A549 treated with Hydrocortisone at 1 μM for 4 hours (cell line): ENCODE results near the gene OR1N1. TPM values are rescaled to one million over a fixed set of nuclear protein-coding genes. Genes with fewer than 3 reads are reported as not detected.

Source experiments
- total RNA-seq: library from RNA; stranded (reverse); fragments of 200-300 nt; extraction: Qiagen RNA extraction; gene quantifications from 5 replicates; pipeline ENCODE4 v1.2.3, GENCODE V29; 2022

Gene OR1N1, protein sequence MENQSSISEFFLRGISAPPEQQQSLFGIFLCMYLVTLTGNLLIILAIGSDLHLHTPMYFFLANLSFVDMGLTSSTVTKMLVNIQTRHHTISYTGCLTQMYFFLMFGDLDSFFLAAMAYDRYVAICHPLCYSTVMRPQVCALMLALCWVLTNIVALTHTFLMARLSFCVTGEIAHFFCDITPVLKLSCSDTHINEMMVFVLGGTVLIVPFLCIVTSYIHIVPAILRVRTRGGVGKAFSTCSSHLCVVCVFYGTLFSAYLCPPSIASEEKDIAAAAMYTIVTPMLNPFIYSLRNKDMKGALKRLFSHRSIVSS
- not detected in 5 replicates for total RNA-seq

DNA sequence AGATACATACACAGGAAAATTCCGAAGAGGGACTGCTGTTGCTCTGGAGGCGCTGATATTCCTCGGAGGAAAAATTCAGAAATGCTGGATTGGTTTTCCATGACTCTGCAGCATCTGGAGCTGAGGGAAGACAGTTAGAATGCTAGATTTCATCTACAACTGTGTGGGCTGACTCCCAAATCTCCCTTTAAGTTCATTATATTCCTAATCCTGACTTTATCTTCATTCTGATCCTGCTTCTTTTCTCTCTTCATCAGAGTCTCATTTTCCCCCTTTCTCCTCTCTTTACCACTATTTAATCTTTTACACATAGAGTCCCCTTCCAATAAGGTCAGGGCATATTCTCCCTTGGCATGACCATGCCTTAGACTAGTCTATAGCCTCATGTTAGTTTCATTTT is at the start of gene OR1N1:
OR1N1 (minus strand) TSS at position 101 of the 400 bp plus-strand sequence; CDS start at position 101, 0 bp downstream.

DNA sequence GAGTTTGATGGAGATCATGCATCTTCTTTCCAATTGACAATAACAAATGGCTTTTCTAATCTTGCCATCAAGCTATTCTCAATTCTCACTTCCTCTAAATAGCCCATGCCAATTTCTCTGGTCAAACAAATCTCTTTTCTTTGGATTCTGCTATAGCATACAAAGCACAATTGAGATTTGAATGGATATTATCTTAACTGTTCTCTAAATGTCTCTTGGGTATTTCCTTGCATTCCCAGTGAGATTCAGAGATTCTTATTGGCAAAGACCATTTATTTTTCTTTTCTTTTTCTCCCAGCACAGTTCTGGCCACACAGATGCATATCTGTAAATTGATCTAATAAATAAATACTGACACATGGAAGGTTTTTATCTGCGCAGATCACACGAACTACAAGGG is 25.7 kb upstream of the OR1N1 start, which contains the start of gene OR1N2:
OR1N2 (plus strand) TSS at position 301 of the 400 bp plus-strand sequence. CDS start 100 bp downstream, outside the sequence.

DNA sequence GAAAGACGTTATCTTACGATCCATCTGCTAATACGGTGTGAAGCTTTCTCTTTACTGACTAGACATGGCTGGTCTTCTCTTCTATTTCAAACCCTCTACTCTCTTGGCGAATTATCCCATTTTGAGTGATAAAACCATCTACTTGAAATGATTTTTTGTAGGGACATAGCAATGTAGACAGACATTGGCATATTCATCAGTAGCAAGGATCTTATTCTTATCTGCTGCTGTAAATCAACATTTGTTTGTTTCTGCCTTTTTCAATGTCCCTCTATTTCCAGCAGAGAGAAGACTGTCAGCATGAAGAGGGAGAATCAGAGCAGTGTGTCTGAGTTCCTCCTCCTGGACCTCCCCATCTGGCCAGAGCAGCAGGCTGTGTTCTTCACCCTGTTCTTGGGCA is 8.3 kb downstream of the OR1N1 start, which contains the start of gene OR1J4:
OR1J4 (plus strand) TSS at position 301 of the 400 bp plus-strand sequence; CDS start at position 301, 0 bp downstream.

DNA sequence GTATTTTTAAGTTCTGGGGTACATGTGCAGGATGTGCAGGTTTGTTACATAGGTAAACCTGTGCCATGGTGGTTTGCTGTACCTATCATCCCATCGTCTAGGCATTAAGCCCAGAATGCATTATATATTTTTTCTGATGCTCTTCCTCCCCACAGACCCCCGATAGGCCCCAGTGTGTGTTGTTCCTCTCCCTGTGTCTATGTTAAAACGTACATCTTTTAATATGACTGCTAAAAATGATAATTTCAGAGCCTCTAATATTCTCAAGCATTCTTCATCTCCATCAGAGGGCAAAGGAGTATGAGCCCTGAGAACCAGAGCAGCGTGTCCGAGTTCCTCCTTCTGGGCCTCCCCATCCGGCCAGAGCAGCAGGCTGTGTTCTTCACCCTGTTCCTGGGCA is 16.6 kb downstream of the OR1N1 start, which contains the start of gene OR1J2:
OR1J2 (plus strand) TSS at position 301 of the 400 bp plus-strand sequence; CDS start at position 301, 0 bp downstream.

DNA sequence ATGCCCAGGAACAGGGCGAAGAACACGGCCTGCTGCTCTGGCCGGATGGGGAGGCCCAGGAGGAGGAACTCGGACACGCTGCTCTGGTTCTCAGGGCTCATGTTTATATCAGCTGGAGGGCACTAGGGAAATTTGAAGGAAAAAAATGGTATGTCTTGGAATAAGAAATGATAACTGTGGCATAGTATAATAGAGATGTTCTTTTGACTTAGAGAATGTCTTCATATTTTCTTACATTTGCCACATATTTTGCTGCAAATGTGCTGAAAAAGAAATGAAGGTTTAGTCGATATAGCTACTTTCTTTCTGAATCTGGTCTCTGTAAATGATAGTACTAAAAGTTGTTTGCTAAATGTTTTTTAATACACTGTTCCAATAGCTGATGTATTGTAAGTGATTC is 49.3 kb downstream of the OR1N1 start, which contains the start of gene OR1J1:
OR1J1 (minus strand) TSS at position 101 of the 400 bp plus-strand sequence; CDS start at position 101, 0 bp downstream.

Other genes with a start within 250 kb of the OR1N1 start
- 1.5 to 1.8 TPM (median 1.5 TPM) in 5 replicates for gene PTGS1, start 156.3 kb downstream of the OR1N1 start, total RNA-seq
- gene OR1J1, start 49.4 kb downstream of the OR1N1 start, total RNA-seq = not detected in 5 replicates
- gene OR1J2, start 16.5 kb downstream of the OR1N1 start, total RNA-seq = not detected in 5 replicates
- not detected in 5 replicates for gene OR1J4, start 8.2 kb downstream of the OR1N1 start, total RNA-seq
- not detected in 5 replicates for gene OR1N2, start 25.8 kb upstream of the OR1N1 start, total RNA-seq
- not detected in 5 replicates for gene OR1L8, start 56.1 kb upstream of the OR1N1 start, total RNA-seq
- not detected in 5 replicates for gene OR1Q1, start 87.4 kb upstream of the OR1N1 start, total RNA-seq
- gene OR1B1, start 130.3 kb upstream of the OR1N1 start, total RNA-seq = not detected in 5 replicates
- gene OR1L1, start 134.4 kb upstream of the OR1N1 start, total RNA-seq = not detected in 5 replicates
- not detected in 5 replicates for gene OR1L3, start 147.8 kb upstream of the OR1N1 start, total RNA-seq
- gene OR1L4, start 196.7 kb upstream of the OR1N1 start, total RNA-seq = not detected in 5 replicates
- not detected in 5 replicates for gene OR1L6, start 215.0 kb upstream of the OR1N1 start, total RNA-seq